Activated CD4-positive, alpha-beta T cell treated with anti-CD3 and anti-CD28 coated beads, Interleukin-2, Interleukin-4, amounts not matched to agents 100 ng/mL and 50 ng/mL, durations not matched to agents 16 hours and 8 hours (primary cell): ENCODE results near the gene CSN1S1.
"Not testable (repeated sequence)": the region's sequence is repeated elsewhere in the genome, so short reads cannot be mapped to it uniquely, and the experiment has no call there.

Source experiments
- DNase-seq: peaks from one replicate; pipeline ENCODE4 v3.0.0-alpha.2; 2020; ENCODE audit warnings: low spot score

CSN1S1 gene, protein sequence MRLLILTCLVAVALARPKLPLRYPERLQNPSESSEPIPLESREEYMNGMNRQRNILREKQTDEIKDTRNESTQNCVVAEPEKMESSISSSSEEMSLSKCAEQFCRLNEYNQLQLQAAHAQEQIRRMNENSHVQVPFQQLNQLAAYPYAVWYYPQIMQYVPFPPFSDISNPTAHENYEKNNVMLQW

DNA sequence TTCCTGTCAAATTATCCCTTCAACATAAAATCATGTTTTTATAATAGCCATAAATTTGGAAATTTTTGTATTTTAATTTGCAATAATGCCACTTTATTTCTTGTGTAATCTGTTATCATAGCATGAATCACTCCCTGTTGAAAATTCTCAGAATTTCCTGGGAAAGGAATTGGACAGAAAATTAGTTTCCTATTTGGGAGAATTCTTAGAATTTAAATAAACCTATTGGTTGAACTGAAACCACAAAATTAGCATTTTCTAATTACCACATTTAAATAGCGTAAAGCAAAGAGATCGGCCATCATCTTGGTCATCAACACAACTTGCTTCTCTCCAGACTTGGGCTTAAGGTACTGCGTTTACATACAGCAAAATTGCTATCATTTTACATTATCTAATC, at the start of gene CSN1S1:
Gene CSN1S1, plus strand, starts transcription at position 301 of the 400 bp plus-strand sequence. CDS start 1,488 bp downstream, outside the sequence.
- DNase-seq = no peak

DNA sequence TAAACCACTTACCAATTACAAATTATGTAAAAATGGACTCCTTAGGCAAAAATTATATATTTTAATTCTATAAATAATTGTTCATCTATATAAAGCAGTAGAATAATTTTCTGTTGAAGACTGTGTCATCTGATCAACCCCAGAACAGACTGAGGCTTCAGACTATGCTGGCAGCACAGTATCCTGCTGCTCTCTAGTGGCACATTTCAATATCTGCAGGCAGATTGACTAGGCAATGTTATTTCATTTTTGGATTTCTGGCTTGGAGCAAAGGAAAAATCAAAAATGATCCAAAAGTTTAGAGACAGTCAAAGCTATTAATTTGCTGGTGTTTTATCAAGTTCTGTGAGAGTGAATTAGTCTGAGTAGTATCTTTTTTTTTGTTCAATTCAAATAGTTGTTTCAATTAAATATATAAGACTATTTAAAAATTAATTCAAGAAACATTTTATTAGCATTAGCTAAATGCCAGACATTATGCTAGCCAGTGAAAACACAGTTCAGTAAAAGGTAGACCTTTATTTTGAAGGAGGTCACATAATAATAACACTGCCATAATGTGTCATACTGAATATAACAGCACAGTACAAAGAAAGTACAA, 49.6 kb upstream of the CSN1S1 start:
- DNase-seq = peak; percentile 29

DNA sequence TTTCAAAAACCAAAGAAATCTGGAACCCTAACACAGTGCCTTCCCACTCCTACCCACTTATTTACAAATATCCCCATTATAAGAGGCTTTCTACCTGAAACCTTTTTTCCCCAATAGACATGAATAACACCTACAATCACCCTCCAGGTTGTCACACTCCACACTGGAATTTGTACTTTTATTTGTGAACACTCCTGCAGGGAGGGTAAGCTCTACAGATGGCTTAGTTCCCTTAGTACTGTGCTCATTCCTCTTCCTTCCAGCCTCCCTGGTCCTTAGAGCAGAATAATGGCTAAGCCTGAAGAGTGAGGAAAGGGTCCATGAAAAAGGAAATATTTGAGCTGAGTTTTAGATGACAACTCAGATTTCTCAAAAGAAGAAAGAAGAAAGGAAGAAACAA, 48.7 kb upstream of the CSN1S1 start:
- DNase-seq = no peak

DNA sequence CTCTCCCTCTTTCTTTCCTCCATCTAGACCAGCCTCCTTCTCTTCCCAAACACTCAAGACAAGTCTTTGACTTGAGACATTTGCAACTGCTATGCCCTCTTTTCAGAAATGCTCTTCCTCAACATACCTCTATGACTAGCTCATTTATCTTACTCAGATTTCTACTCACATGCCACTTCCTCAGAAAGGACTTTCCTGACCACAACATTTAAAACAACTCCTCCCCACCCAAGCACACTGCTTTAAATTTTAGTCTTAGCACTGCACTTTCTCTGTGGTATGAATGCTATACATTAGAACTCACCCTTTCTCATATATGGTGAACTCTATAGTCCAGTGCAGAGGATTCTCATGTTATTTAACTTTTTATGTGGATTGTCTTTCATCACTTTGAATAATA, 42.5 kb upstream of the CSN1S1 start:
- peak; percentile 6 for DNase-seq

DNA sequence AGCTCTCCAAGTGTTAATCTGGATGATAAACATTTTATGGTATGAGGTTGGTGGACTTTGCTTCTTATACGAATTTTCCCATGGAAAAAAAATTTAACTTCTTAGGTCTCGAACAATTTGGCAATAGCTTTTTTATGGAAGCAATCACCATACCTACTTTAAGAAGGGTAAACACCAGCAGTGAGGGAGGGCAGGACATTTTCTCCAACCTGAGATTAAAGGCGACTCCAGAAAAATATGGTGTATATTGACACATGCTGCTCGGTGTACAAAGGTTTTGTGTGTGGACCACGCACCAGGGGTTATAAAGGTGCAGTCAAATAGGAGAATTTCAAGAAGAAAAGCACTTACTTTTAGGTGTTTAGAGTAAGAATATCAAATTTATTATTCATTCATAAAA, 36.7 kb upstream of the CSN1S1 start:
- no peak for DNase-seq

DNA sequence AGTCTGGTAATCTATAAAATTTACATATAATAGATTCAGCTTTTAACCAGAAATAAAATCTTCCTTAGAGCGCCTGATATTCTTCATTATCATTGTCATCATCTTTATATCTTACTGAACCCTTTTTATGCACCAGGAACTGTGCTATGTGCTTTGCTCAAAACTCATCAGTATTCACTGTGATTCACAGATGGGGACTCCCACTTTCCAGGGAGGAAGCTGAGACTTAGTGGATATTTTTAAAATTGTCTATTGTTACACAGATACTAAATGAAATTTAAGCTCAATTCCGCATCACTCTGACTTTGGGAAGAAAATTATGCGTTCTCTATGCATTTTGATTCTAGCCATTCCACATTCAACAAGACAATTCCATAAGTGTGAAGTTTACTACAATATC, 36.1 kb upstream of the CSN1S1 start:
- DNase-seq = no peak

DNA sequence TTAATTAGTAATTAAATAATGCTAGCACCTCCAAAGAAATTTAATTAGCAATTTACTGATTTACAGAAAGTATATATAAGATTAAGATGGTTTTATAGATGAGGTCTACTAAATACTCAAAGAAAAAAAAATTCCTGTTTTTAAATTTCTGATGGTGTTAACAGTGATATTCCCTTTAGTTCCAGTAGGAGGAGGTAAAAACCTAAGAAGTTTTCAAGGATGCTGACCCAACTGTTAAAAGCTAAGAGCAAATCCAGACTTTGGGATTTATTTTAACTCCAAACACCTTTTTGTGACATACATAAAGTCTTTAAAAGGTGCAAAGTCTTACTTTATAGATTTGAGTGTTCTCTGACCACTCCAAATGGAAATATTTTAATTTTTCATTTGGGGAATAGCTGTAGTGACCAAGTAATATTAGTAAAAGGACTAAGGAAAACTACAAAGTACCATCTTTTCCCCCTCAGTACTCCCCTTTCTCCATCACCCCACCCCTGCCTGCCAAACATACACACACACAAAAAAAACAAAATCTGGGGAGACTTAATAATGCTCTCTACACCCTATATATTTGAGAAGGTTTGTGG, 34.2 kb upstream of the CSN1S1 start:
- DNase-seq = no peak

DNA sequence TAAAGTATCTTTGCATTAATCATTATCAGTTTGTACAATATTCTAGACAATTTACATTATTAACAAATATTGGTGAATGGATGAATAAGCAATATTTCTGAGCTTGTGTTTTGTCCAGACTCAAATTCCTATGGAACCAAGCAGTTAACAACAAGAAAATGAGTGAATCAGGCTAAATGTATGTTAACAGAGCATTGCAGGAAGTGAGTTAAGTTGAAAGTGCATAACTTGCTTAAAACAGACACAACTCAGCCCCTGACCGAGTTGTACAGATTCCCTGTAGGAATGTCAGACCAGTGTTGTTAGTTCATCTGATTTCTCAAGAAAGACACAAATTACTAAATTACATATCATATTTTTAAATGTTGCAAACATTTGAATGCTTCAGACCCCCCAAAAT, 23.7 kb upstream of the CSN1S1 start:
- no peak for DNase-seq

DNA sequence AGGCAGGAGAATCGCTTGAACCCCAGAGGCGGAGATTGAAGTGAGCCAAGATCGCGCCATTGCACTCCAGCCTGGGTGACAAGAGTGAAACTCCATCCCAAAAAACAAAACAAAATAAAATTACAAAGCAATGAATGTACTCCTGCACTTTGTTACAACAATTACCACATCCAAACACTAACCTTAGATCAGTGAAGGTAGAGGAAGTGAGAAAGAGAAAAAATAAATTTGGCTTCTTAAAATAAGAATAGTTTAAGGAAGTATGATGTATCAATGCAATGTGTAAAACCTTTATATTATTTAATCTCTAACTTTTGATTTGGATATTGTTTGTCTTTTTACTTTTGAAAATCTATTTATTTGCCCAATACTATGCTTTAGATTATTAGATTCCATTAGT, 21.7 kb upstream of the CSN1S1 start:
- no peak for DNase-seq

DNA sequence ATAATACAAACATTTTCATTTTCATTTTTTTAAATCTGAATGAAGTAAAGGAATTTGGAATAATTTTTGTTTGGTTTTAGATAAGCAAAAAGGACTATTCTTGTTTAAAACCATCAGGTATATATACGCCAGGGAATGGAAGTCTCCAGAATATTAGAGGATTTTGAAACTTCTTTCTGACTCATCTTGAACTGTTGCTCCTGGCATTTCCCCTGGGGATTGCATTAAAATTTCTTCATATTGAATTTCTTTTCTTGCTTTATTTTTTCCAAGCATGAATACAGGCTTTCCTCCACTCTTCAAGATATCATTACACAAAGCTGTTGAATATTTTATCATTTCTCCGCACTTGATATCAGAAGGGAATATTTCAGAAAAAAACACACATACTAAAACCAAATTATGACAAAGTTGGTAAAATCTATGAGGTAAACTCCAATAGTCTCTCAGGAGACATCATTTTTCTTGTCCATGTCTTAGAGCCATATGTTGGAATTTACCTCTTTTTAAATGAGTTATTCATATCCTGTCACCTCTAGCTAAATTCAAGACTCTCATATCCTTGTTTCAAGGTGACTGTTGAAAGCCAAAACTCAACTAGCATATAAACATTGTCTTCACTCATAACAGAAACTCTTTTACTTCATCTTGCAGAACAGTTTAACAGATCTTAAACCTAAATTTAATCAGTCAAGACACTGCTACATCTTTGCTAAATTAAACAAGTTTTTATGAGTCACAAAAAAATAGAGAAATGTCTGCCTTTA, 20.7 kb upstream of the CSN1S1 start:
- peak; percentile 6 for DNase-seq

DNA sequence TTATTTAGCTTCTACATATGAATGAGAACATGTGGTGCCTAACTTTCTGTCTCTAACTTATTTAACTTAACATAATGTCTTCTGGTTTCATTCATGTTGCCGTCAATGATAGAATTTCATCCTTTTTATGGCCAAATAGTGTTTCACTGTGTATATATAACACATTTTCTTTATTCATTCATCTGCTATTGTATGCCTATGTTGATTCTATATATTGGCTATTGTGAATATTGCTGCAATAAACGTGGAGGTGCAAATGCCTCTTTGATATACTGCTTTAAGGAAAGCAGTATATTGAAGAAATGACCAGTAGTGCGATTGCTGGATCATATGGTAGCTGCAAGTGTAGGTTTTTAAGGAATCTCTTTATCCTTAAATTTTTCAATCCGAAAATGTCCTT, 10.0 kb upstream of the CSN1S1 start:
- no peak for DNase-seq

DNA sequence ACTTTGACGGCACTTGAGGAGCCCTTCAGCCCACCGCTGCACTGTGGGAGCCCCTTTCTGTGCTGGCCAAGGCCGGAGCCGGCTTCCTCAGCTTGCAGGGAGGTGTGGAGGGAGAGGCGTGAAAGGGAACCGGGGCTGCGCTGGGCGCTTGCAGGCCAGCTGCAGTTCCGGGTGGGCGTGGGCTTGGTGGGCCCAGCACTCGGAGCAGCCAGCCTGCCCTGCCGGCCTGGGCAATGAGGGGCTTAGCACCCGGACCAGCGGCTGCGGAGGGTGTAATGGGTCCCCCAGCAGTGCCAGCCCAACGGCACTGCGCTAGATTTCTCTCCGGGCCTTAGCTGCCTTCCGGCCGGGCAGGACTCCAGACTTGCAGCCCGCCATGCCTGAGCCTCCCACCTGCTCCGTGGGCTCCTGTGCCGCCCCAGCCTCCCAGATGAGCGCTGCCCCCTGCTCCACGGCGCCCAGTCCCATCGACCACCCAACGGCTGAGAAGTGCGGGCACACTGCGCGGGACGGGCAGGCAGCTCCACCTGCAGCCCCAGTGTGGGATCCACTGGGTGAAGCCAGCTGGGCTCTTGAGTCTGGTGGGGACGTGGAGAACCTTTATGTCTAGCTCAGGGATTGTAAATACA, 7.0 kb upstream of the CSN1S1 start:
- DNase-seq = not testable (repeated sequence)

DNA sequence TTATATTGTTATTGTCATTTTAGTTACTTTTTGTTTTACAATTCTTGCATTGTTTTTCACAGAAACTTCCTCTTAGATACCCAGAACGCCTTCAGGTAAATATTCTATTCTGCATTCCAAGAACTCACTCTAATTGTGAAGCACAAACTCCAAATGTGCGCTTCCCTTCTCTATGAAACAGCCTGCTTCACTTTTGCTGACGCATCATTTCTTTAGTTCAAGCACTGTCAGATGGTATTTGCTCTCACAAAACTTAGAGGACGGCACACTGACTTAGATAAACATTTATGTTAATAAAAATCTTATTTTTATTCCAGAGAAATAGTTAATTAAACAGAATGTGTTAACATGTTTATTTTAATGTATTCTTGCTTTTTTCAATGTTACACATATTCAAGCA, 3.3 kb downstream of the CSN1S1 start:
- DNase-seq = no peak

DNA sequence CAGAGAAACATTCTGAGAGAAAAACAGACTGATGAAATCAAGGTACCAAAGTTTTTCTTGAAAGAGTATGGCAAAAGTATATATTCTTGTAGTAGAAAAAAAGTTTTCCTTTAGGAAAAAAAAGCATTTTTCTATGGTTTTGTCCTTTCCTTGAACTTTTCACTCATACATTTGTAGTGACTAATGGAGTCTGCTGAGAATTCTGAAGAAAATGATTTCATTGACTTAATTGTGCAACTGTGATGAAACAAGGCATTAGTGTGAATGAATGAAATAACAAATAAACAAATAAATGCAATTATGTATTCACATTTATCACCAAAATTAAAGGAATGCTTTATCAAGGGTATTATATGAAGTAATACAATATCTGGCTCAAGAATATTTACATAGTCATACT, 5.7 kb downstream of the CSN1S1 start:
- no peak for DNase-seq

DNA sequence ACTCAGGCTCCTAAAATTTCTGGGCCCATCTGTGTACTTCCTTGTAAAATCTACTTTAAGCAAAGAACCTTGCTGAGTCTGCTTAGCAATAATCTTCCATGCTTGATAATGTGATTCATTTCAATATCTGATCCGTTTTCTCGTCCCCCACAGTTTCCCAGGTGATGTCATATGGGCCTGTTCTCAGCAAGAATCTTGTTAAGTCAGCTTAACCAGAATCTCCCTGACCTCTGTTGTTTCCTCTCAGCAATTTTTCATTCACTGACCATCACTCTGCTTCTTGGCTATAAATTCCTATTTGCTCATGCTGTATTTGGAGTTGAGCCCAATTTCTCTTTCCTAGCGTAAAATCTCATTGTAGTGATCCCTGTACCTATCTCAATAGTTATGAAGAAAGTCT, 20.7 kb downstream of the CSN1S1 start:
- DNase-seq = no peak

DNA sequence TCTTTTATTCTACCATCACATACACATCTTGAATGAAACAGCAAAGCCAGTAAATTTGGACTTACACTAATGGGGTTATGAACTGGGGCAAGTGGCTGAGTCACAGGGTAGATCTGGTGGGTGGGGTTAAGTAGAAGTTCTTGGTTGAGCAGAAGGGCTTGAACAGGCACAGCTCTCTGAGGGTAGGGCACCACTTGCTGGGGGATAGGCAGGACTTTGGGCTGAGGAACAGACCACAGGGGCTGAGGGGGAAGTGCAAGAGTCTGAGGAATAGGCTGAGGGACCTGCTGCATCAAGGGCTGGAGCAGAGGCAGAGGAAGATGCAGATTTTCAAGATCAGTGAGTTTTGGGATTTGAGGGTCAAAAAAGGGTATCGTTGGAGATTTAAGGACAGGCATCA, 26.3 kb downstream of the CSN1S1 start:
- no peak for DNase-seq

DNA sequence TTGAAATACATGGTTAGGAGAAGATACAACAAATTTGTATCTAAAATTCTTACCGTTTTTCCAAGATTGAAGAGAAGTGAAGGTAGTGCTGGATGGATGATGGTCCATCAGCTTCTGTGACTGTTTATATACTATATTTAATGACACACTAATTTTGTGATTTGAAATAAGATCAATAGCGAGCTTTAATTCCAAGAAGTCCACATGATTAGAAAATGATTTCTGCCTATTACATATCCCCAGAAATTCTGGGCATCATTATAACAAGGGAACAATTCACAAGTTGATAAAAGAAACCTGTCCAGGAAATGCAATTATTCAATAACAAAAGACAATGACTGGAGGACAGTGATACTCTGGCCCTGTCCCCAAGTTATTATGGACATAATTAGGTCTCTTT, 34.8 kb downstream of the CSN1S1 start, which contains the start of gene CSN2:
Gene CSN2, minus strand, starts transcription at position 101 of the 400 bp plus-strand sequence. CDS start 4,733 bp downstream, outside the sequence.
- no peak for DNase-seq

DNA sequence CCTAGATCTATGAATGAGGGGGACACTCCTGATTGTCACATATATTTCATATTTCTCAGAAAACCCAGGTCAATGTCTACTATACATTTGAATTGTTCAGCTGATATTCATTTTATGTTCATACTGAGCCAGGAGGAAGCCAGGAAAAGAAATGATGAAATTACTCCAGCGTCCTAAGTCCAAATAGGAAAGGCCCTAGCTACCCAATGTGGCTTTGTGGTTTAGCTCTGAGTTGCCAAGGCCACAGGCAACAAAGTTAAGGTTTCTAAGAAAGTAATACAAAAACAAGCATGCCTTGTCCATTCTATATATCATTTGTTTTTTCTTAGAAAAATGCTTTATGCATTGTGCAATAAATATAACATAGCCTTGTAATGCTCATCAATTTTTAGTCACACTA, 39.2 kb downstream of the CSN1S1 start:
- no peak for DNase-seq

DNA sequence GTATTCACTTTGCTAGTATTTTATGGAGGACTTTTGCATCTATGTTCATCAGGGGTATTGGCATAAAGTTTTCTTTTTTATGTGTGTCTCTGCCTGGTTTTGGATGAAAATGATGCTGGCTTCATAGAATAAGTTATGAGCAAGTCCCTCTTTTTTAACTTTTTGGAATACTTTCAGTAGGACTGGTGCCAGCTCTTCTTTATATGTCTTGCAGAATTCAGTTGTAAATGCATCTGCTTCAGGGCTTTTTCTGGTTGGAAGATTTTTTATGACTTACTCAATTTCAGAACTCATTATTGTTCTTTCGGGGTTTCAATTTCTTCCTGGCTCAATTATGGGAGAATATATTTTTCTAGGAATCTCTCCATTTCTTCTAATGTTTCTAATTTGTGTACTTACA, 43.8 kb downstream of the CSN1S1 start:
- no peak for DNase-seq

DNA sequence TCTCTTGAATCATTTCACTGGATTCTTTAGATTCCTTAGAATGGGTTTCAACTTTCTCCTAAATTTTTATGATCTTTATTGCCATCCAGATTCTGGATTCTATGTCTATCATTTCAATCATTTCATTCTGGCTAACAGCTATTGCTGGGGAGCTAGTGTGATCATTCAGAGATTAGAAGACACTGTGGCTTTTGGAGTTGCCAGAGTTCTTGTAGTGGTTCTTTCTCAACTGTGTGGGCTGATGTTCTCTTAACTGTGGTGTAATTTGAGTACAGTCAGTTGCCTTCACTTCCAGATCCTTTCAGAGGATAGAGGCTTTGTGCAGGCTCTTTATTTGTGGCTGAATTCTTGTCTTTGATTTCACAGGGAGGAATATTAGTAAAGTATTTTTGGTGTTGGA, 46.7 kb downstream of the CSN1S1 start:
- no peak for DNase-seq

DNA sequence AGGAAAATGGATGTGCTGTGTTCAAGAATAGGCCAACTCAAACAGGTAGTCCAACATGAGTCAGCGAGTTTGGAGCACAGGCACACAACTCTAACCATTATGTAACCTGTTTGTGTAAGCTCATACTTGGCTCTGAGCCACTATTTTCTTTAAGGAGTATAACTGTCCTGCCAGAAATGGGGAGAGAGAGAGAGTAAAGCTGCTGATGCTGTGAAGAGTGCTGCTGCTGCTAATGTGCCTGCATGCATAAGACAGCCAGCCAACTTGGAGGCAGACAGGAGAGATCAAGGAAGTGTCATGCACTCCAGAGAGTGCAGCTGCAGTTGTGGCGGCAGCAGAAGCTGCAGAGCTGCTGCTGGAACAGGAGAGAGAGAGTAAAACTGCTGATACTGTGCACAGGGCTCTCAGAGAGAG, 53.2 kb downstream of the CSN1S1 start:
- peak; percentile 13 for DNase-seq

DNA sequence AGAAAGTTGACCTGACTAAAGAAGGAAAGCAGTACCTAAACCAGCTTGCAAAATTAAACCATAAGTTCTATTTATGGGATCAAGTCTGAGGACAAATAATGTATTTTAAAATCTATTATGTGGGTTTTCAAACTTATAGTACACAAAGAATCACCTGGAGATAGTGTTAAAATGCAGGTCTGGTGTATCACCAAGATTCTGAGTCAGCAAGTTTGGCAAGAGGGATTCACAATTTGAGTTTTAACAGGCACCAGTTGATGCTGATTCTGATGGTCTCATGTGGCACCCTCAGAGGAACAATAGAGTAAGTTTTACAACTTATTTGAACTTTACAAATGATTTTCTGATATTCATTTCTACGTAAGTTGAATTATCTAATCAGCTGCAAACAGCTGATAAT, 55.8 kb downstream of the CSN1S1 start:
- DNase-seq = no peak

DNA sequence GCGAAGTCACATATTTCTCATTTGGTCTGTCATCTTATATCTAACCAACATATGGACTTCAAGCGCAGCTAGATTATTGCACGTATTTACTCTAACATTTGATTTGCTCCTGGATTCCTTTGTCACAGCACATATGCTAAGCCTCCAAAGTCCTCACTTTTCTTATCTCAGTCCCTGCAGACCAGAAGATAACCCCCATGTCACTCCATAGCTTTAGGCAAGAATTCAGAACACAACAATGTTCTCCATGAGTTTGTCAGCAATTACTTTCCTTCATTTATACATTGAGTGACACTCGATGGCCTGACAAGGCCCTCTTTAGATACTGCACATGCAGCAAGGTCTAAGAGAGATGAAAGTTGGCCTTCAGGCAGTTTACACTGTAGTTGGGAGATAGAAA, 60.1 kb downstream of the CSN1S1 start:
- no peak for DNase-seq
